NCI-H510A treated with DMSO at 0.1 percent for 48 hours (cell line): ENCODE results near the gene VIPR2.
"Not testable (repeated sequence)": the region's sequence is repeated elsewhere in the genome, so short reads cannot be mapped to it uniquely, and the experiment has no call there.

ENCODE experiments used
- DNase-seq: peaks from one replicate; lab custom pipeline; 2025; lab: John Stamatoyannopoulos, UW

The VIPR2 gene, protein sequence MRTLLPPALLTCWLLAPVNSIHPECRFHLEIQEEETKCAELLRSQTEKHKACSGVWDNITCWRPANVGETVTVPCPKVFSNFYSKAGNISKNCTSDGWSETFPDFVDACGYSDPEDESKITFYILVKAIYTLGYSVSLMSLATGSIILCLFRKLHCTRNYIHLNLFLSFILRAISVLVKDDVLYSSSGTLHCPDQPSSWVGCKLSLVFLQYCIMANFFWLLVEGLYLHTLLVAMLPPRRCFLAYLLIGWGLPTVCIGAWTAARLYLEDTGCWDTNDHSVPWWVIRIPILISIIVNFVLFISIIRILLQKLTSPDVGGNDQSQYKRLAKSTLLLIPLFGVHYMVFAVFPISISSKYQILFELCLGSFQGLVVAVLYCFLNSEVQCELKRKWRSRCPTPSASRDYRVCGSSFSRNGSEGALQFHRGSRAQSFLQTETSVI

DNA sequence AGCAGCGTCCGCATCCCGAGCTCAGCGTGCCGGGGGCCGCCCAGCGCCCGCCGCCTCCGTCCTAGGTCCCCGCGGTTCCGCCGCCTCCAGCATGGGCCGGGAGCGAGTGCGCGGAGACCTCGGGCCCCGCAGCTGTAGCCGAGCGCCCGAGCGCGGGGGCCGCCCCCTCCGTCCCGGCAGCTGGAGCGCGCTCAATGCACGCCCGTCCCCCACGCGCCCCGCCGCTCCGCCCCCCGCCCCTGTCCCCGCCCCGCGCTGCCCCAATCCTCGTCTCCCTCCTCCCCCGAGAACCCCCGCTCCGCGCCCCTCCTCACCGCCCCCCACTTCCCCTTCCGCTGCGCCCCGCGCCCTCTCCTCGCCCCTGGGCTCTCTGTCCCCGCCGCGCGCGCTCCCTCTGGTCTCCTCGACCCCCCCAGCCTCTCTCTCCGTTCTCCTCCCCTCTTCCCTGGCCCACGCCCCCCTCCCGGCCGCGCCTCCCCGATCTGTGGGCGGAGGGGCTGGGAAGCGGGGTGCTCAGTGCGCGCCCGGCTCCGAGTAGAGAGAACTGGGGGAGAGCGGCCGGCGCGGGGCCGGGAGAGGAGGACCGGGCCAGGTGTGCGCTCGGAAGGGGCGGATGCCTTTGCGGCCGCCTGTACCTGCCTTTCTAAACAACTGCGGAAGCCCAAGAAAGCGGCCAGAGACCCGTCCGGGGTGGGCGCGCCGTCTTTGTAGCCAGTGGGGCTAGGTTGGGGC is at the start of gene VIPR2:
TSS of gene VIPR2 (minus strand) at position 110 of the 732 bp plus-strand sequence. CDS start at position 14, 96 bp downstream.
- DNase-seq, result no peak

- DNase-seq, result no peak
These were observed 49.0 kb upstream of the VIPR2 start for GRCh38 chr7:159193543-159194090.

- no peak for DNase-seq
These were observed 48.2 kb upstream of the VIPR2 start for GRCh38 chr7:159192725-159193453.

- no peak for DNase-seq
These were observed 47.3 kb upstream of the VIPR2 start for GRCh38 chr7:159192013-159192412.

DNA sequence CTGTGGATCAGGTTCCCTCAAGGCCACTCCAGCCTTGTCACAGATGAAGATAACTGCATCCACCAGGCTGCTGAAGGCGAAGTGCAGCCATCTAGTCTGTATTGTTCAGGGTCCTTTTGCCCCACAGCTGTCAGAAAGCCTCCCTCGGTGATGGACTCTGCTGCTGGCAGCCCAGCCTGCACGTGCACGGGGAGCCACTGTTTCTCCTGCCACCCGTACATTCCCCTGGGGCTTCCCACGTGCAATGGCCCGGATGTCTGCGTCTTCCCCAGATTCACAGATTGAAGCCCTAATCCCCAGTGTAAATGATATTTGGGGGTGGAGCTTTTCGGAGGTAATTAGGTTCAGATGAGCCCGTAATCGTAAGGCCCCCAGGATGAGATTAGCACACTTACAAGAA is 46.6 kb upstream of the VIPR2 start:
- DNase-seq, result no peak

DNA sequence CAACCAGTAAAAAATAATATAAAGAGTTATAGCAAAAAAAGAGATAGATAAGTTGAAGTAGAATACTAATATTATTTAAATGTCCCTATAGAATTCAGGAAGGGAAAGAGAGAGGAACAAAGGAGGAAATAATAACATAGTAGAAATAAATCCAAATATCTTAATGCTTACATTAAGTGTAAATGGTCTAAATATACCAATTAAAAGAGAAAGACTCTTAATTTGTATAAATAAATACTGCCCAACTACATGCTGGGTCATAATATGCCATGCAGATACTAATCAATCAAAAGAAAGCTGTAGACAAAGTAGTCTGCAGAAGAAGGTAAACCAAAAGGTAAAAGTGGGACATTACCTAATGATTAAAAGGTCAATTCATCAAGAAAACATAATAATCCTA is 43.3 kb upstream of the VIPR2 start:
- no peak for DNase-seq

DNA sequence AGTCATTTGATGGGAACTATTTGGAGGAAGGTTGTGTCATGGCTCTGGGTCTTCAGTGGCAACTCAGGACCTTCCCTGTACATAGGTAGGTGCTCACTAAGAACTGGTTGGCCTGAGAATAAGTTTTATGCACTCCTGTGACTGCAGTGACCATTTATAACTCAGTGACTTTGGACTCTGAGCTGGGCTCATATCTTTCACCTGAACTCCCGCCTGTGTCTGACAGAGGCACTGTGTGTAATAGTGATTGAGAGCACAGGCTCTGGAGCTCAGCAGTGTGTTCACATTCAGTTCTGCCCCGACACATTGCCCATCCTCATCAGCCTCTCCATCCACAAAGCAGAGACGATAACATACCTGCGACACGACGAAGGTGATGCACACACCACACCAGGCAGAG is 34.6 kb upstream of the VIPR2 start:
- DNase-seq, result no peak

GRCh38 chr7:159177284-159177953 is 32.8 kb upstream of the VIPR2 start:
- no peak for DNase-seq

DNA sequence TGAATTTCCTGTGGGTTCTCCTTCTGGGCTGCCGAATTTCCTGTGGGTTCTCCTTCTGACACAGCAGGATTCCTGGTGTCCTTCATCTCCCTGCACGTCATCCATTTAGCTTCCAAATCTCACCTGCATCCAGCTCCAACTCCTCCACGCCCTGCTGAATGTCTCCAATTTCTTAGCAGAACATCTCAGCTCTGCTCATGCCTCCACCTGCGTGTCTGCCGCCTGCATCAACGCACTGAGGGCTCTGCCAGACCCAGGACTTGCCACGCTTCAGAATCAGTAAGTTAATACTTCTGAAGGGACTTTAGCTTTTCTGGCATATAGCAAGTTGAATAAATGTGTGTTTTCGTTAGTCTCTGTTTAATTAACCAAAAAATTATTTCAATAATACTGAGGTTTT is 31.1 kb upstream of the VIPR2 start:
- DNase-seq, result no peak

DNA sequence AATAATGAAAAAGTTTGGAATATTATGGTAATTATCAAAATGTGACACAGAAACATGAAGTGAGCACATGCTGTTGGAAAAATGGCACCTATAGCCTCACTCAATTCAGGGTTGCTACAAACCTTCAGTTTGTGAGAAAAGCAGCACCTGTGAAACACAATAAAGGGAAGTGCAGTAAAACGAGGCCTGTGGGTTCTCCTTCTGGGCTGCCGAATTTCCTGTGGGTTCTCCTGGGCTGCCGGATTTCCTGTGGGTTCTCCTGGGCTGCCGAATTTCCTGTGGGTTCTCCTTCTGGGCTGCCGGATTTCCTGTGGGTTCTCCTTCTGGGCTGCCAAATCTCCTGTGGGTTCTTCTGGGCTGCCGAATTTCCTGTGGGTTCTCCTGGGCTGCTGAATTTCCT is 30.4 kb upstream of the VIPR2 start:
- not testable (repeated sequence) for DNase-seq

DNA sequence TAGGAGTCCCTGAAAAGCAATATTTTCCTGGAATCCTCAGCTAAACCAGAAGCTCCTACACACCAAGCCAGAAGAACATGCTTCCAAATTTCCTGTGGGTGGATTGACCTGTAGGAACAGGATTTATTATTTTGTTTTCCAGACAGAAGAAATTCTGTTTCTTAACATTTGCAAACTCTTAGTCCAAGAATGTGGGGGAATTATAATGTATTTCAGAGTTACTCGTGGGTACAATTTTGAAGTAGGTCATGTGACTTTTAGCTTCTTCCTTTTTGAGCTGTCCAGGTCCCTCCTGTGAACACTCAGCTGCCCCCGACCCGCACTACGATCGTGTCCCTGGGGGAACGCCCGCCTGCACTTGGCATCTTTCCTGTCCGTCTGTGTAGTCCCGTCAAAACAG is 27.7 kb upstream of the VIPR2 start:
- DNase-seq, result no peak

DNA sequence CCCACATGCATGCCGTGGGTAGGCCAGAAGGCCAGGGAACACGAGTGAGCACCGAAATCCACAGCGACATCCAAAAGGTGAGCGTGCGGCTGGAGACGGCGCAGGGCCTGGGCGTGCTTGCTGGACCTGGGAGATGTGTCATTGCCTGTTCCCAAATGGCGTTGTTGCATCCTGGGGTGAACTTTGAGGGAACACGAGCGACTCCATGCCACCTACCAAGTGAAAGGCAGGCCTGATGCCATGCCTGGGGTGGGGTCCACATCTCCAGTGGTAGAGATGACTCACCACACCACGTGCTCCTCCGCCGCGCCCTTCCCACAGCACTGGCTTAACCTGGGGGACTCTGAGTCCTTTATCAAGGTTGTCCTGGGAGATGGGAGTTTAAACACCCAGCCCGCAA is 24.7 kb upstream of the VIPR2 start:
- no peak for DNase-seq

- no peak for DNase-seq
These were observed 22.5 kb upstream of the VIPR2 start for GRCh38 chr7:159167139-159167538.

DNA sequence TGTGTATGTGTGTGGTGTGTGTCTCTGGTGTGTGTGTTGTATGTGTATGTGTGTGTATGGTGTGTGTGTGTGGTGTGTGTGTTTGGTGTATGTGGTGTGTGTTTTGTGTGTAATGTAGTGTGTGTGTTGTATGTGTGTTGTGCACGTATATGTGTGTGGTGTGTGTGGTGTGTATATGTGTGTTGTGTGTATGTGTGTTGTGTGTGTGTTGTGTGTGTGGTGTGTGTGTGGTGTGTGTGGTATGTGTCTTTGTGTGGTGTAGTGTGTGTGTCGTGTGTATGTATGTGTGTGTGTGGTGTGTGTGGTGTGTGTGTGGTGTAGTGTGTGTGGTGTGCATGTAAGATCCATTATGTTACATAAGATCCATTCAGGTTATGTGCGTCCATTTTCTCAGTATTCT is 21.9 kb upstream of the VIPR2 start:
- no peak for DNase-seq

DNA sequence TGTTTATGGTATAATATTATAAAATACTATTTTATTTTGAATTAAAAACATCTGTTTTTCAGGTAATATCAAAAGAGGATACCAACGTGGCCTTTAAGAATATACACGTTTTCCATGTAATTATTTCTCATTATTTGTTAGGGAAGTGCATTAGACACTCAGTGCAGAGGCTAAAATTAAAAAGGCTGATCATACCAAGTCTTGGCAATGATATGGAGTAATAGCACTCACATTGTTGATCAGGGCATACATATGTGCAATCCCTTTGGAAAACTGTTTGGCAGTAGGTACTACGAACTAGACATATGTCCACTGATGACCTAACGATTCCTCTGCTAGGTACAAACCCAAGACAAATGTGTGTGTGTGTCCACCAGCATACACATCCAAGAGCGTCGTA is 20.7 kb upstream of the VIPR2 start:
- no peak for DNase-seq

- DNase-seq, result not testable (repeated sequence)
These were observed 19.1 kb upstream of the VIPR2 start for GRCh38 chr7:159163703-159164301.

GRCh38 chr7:159162050-159162626 is 17.5 kb upstream of the VIPR2 start:
- DNase-seq, result not testable (repeated sequence)

- no peak for DNase-seq
These were observed 15.8 kb upstream of the VIPR2 start for GRCh38 chr7:159160450-159160849.

GRCh38 chr7:159159731-159160130 is 15.1 kb upstream of the VIPR2 start:
- DNase-seq, result no peak

DNA sequence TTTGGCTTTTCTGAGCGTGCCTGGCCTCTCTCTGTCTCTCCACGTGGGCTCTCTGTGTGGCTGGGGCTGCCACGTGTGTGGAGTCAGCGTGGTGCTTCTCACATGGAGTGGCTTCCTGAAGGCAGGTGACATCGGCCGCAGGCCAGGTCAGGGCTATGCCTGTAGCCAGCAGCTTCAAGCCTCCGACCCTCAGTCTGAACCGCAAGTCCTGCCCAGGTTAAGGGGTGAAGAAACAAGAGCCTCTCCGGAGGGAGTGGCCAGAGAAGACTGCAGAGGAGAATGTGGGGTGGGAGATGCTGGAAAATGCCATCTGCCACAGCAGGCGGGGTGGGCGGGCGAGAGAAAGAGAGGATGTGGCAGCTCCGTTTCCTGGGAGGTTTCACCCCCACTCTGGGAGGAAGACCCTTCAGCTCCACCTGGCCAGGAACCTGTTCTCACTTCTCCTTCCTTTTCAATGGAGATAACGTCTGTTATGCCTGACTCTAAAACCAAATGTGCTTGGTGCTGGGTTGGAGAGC is 14.3 kb upstream of the VIPR2 start:
- no peak for DNase-seq
